ENCODE results near the gene YPEL2.
"Not testable (repeated sequence)": the region's sequence is repeated elsewhere in the genome, so short reads cannot be mapped to it uniquely, and the experiment has no call there.

Gene YPEL2

DNA sequence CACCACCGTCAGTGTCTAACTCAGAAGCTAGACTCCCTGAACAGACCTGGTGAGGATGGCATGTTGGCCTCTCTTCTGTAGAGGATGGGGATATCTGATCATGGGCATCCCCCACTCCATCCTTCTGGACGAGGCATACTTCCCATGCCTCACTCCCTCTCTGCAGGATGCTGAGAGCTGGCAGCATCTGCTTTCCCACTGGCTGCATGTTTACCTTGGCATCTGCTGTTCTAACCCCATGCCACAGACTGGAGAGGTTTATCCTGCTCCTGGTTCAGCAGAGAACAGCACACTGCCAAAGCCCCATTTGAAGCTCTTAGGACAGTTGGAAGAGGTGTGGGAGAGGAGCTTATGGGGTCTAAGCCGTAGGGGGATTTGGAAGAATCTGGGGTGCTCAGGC is 46.0 kb downstream of the YPEL2 start:
- peak; percentile 91 to 99 for DNase-seq

- peak; percentile 32 to 78 for DNase-seq
Measured at GRCh38 chr17:59378675-59379074, 47.2 kb downstream of the YPEL2 start.

GRCh38 chr17:59380474-59380873 is 49.0 kb downstream of the YPEL2 start:
- no peak for DNase-seq

GRCh38 chr17:59381716-59382570 is 50.5 kb downstream of the YPEL2 start:
- no peak for DNase-seq

GRCh38 chr17:59383893-59384292 is 52.4 kb downstream of the YPEL2 start:
- no peak for DNase-seq

GRCh38 chr17:59387351-59388068 is 56.1 kb downstream of the YPEL2 start:
- peak; percentile 67 to 83 for DNase-seq

GRCh38 chr17:59388069-59388556 is 56.7 kb downstream of the YPEL2 start:
- peak; percentile 80 to 81 for DNase-seq

GRCh38 chr17:59389066-59389465 is 57.6 kb downstream of the YPEL2 start:
- no peak for DNase-seq

GRCh38 chr17:59391021-59391420 is 59.6 kb downstream of the YPEL2 start:
- peak in 1 of 2 experiments; percentile 65 for DNase-seq

GRCh38 chr17:59392973-59393679 is 61.7 kb downstream of the YPEL2 start:
- no peak for DNase-seq

- DNase-seq, result not testable (repeated sequence)
Measured at GRCh38 chr17:59393742-59394410, 62.4 kb downstream of the YPEL2 start.

DNA sequence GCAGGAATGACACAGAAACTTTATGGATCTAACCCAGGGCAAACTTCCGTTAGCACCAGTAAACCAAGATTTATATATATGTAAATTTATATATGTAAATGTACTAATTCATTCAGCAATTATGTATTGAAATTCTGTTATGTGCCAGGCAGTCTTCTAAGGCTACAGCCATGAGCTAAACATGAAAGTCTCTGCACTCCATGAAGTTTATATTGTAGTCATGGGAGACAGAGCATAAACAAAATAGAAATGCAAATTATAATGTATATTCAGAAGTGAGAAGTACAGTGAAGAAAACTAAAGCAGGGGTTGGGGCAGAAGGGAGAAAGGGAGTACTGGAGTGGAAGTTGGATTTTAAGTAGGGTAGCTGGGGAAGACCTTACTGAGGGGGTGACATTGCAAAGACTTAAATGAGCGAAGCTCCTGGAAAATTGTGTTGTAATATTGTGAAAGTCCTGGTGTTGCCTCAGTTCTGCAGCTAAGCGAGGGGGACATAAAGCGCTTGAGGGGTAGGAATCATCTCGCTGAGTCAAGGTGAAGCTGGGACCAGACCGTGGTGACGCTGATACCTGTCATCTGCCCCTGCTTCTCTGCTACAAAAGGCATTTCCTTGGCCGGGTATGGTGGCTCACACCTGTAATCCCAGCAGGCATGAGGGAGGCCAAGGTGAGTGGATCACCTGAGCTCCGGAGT is 64.8 kb downstream of the YPEL2 start:
- no peak for DNase-seq

- no peak for DNase-seq
Measured at GRCh38 chr17:59397316-59398073, 66.0 kb downstream of the YPEL2 start.

DNA sequence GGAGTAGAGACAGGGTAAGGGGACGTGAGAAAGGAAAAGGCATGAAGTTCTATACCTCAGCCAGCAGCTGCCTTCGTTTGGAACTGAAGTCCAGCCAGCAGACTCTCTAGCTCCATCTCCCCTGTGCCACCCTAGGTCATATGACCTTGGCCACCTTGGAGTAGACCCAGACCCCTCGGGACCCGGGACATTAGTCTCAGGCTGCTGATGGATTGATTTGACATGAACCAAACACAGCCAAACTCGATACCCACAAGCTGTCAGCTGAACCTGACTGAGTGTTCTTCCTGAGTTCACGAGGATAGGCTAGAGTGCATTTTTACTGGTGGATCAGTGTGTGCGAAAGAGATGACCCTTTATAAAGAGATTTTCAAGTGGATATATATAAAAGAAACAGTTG is 68.5 kb downstream of the YPEL2 start:
- no peak for DNase-seq

DNA sequence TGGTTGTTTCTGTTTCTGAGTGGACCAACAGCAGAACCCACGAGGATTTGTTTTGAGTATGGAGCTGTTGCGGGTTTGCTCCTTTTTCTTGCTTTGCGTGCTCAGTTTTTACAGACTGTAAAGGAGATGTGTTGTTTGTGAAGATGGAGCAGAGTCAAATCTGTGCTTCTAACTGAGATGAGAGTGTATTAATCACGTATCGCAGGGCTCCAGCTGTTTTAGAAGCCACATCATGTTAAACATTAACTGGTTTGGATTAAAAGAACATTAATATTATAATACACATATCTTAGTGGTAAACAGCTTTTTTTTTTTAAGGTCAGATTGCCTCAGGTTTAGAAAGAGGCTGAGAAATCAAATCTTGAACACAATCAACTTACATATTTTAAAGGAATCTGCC is 69.4 kb downstream of the YPEL2 start:
- no peak for DNase-seq

DNA sequence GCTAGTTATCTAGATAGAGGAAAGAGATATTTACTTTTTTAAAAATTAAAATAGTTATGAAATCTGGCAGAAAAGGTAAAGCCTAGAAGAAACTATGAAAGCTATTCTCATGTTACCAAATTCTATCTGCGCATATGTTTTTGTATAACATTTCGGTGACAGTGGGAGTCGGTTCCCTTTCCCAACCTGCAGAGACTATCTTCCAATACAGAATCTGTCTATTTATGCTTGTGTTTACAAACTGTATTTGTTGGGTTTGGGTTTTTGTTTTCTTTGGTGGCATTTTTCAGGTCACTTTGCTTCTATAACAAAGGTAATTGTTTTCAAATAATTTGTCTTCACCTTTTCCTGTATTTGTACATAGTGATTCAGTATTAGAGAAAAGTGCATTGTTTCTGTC is 69.8 kb downstream of the YPEL2 start:
- no peak for DNase-seq

GRCh38 chr17:59401725-59402124 is 70.3 kb downstream of the YPEL2 start:
- peak in 1 of 2 experiments; percentile 20 for DNase-seq

DNA sequence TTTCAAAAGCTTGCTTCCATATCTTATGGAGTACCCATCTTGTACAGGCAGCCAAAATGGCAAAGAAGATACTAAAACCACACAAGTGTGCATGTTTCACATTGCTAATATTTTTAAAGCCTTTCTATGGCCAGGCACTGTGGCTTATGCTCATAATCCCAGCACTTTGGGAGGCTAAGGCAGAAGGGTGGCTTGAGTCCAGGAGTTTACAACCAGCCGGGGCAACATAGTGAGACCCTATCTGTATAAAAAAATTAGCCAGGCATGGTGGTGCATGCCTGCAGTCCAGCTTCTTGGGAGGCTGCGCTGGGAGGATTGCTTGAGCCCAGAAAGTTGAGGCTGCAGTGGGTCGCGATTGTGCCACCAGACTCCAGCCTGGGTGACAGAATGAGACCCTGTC is 71.3 kb downstream of the YPEL2 start:
- DNase-seq, result no peak

DNA sequence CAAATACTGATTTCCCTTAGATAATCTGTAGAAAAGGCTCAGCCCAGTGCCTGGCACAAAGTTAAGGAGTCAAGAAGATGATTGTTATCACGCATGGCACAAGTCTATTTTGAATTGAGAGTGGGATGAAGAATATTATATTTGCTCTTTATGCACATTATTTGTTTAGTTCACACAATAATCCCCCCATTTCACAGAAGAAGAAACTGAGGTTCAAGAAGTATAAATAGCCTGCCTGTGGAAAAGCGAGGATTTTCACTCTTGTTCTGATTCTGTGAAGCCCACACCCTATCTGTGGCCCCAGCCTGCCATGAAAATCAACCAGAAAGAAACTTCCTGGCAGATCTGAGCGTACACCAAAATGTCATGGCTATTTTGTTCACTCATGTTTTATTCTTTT is 73.0 kb downstream of the YPEL2 start:
- DNase-seq, result no peak

DNA sequence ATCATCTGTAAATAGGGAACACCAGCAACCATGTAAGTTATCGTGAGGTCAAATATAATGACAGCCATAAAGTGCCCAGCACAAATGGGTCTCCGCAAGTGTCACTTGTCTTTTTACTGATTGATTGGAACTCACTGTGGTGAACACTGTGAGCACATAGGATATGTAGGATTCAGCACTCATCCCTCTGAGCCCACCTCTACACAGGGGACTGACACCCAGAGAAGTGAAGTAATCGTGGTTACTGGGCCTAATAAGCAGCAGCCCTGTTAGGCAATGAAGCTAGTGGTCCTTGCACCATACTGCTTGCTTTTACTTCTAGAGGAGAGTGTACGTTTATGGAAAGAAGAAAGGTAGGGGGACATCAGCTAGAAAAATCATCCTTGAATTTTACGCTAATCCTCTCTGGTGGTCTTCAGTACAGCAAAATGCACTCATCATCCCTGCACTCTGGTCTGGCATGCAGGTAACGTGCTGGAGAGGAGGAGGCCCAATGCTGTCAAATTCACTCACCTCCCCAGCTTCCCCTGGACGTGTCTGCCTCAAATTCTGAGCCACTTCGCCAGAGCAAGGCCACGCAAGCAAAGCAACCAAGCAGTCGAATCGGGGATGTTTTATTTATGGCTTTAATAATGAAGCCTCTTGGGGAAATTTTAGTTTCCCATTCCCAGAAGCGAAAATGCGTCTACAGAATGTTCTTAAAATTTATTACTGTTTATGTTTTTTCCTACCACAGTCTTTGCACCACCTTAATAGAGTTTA is 74.7 kb downstream of the YPEL2 start:
- no peak for DNase-seq

Data from NCI-H524 (cell line).